AG09319 (cell line): ENCODE measurements around the gene DPP10.

Source experiments
- DNase-seq: peaks from one replicate; pipeline ENCODE4 v3.0.0-alpha.2; 2010; ENCODE audit warnings: low read depth; ENCODE audit errors: extremely low read depth
- TF ChIP-seq, protein P1 (sequence below): IDR thresholded peaks from 2 replicates; pipeline ENCODE4 v1.5.1; 2011; ENCODE audit warnings: low read depth, mild to moderate bottlenecking, inconsistent platforms, low read length, moderate library complexity

DPP10 gene

DNA sequence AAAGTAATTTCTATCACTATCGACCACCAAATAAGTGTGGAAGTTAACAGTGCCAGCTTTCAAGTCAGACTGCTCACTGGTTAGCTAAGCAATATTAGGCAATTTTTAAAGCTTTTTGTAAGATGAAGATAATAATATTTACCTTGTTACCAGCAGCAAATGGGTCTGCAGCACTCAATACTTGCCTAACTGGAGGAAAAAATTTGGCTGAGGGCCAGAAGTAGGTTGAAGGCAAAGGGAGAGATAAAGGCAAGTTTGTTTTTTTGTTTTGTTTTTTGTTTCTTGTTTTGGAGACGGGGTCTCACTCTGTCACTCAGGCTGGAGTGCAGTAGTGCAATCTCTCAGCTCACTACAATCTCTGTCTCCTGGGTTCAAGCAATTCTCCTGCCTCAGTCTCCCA, 675.9 kb downstream of the DPP10 start:
- DNase-seq = no peak
- TF ChIP-seq, protein P1, sequence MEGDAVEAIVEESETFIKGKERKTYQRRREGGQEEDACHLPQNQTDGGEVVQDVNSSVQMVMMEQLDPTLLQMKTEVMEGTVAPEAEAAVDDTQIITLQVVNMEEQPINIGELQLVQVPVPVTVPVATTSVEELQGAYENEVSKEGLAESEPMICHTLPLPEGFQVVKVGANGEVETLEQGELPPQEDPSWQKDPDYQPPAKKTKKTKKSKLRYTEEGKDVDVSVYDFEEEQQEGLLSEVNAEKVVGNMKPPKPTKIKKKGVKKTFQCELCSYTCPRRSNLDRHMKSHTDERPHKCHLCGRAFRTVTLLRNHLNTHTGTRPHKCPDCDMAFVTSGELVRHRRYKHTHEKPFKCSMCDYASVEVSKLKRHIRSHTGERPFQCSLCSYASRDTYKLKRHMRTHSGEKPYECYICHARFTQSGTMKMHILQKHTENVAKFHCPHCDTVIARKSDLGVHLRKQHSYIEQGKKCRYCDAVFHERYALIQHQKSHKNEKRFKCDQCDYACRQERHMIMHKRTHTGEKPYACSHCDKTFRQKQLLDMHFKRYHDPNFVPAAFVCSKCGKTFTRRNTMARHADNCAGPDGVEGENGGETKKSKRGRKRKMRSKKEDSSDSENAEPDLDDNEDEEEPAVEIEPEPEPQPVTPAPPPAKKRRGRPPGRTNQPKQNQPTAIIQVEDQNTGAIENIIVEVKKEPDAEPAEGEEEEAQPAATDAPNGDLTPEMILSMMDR = no peak

DNA sequence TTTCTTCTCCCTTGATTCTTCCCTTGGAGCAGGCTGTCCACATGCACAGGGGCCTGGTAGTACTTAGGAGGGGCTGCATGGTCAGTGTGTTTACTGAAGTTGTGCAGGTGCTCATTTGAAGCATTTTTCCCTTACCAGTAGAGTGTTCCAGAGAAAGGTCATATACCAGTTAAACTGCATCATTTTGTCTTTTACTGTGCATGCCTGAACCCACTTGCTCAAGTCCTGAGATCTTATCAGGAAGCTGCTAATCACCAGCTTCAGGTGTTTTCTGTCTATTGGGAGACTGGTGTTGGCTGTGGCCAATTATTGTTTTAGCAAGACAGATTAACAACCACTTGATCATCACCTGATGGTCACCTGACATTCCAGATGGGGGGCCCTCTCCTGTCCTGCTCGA, 676.6 kb downstream of the DPP10 start:
- no peak for DNase-seq
- TF ChIP-seq, protein P1 = no peak

DNA sequence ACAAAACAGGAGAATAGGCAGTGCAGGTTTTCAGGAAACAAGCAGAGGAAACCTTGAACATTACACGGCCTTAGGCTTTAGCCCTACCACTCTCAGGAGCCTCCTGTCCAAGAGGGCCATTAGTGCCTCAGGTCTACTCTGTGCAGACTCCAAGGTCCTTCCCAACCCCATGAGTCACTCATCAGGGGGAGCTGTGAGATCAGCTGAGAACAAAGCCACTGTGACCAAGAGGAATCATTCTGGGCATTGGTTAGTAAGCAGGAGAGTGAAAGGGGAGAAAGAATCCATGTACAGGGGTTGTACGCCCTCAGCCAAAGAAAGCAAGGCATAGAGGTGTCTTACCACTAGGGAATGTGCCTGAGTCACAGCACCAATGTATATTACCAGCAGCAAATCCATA, 680.3 kb downstream of the DPP10 start:
- DNase-seq = no peak
- TF ChIP-seq, protein P1 = no peak

DNA sequence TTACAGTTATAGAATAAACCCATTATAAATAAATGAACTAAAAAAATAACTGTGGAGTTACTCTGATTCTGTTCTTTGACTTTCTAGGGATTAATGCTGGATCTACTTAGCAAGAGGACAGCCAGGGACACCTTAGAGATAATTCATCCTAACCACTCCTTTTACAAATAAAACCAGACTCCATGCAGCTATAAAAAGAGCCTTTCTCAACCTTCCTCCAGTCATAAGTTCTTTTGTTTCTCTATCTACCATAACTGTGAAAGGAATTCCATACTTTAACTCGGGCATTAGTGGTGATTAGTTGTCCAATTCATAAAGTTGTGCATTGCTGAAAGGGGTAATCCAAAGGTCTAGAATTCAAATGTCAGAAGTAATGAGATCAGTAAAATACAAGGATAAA, 682.4 kb downstream of the DPP10 start:
- TF ChIP-seq, protein P1 = no peak
- DNase-seq = no peak

DNA sequence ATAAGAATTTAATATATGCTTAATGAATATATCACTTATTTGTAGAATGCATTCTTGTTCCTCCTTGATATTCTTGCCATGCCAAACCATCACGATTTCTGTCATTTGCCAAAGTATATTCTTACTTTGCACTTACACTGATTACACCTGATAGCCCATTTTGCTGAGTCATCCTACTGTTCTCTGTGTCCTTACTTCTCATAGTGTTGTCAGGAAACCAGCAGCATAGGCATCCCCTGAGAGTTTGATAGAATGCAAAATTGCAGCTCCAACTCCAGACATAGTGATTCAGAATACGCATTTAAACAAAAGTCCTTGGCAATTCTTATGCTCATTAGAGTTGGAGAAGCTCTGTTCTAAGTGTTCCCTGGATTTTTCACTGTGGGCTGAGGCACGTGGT, 687.1 kb downstream of the DPP10 start:
- no peak for DNase-seq
- TF ChIP-seq, protein P1 = no peak

DNA sequence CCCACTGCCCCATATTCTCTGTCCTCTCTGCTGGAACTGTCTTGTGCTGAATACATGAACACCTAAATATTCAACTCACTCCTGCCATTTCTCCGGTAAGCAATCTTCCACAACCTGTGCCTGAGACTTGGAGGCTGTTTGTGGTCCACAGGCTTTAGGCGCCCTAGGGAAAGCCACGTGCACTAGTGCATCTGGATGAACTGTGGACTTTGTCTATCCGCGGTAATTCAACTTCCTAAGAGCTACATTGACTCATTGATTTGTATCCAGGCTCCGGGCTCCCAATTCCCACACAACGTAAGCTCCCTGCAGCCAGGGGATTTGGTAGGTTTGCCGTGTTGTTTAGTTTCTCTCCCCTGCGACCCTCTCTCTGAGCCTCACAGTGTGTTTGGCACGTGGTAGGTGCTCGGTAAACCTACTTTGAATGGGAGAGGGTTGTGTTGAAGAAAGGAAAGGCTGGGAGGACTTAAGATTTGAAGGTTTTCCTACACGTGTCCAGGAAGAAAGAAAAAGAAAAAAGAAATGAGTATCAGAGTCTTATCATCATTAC, 718.2 kb downstream of the DPP10 start:
- TF ChIP-seq, protein P1 = no peak
- no peak for DNase-seq

DNA sequence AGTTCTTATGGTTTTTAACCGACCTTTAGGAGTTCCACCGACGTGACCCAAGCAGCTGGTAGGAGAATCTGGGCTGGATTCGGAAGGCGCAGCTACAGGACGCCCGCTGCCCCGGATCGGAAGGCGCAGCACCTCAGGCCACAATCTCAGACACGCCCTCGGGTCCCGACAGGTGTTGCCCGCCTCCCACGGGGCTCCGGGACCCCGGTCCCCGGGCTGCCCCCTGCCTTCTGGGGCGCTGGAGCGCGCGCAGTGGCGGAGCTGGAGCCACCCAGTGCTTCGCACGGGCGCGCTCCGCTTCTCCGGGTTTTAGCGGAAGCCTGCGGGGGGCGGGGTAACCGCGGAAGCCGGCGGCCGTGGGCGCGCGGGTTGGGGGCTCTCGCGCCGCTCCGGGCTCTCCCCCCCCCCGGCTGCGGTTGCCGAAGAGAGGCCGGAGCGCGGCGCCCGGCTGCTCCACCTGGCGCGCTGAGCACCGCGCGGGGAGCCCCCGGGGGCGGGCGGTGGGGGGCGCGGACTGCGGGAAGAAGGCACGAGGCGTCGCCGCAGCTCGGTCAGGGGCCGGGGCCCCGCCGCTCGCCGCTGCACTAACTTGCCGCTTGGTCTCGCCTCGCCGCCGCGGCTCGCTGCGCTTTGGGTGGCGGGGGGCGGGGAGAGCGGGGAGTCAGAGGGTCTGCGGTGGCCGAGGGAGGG, 718.8 kb downstream of the DPP10 start:
- TF ChIP-seq, protein P1 = no peak
- no peak for DNase-seq
